Esophagus squamous epithelium (tissue), 5 donors: Measurements from ENCODE around the gene RNF220. TPM values are rescaled to one million over a fixed set of nuclear protein-coding genes. Genes with fewer than 3 reads are reported as not detected.
A peak's percentile ranks its signal among the peaks of the same experiment; 100 is the strongest.

Experiments
- DNase-seq: peaks from one replicate; lab custom pipeline; 2025; lab: John Stamatoyannopoulos, UW
- H3K27ac ChIP-seq, 4 donors: fragments of 200-600 bp; sonication (generic); one replicate each; pipeline ENCODE4 v1.5.1; 2016 to 2019; ENCODE audit warnings: mild to moderate bottlenecking in 1 of 4
- H3K27me3 ChIP-seq, 4 donors: fragments of 200-600 bp; sonication (generic); 1 replicate in 3 of 4; 2 replicates in 1 of 4; pipeline versions ENCODE4 v1.5.1 to v1.6.0; 2017 to 2021; ENCODE audit warnings: antibody characterized with exemption in 1 of 4
- H3K36me3 ChIP-seq, 3 donors: fragments of 200-600 bp; sonication (generic); one replicate each; pipeline ENCODE4 v1.5.1; 2016 to 2019
- H3K4me1 ChIP-seq, 3 donors: fragments of 200-600 bp; sonication (generic); one replicate each; pipeline ENCODE4 v1.5.1; 2017 to 2019
- H3K4me3 ChIP-seq, 4 donors: fragments of 200-600 bp; sonication (generic); 1 replicate in 3 of 4; 2 replicates in 1 of 4; pipeline ENCODE4 v1.5.1; 2016 to 2019; ENCODE audit warnings: mild to moderate bottlenecking in 2 of 4, moderate library complexity in 1 of 4
- H3K9me3 ChIP-seq, 3 donors: fragments of 200-600 bp; sonication (generic); one replicate each; pipeline ENCODE4 v1.5.1; 2016 to 2019
- POLR2A ChIP-seq, 4 donors: fragments of 450-650 bp; IDR thresholded peaks; one replicate each; pipeline ENCODE4 v1.6.1; 2017; ENCODE audit warnings: antibody characterized with exemption in 4 of 4, mild to moderate bottlenecking in 4 of 4, moderate library complexity in 3 of 4
- WGBS, 2 donors: methylation state at CpG; one replicate each; pipeline ENCODE4 v1.1.5; 2018; 5-methylcytosine and 5-hydroxymethylcytosine counted together
- intact Hi-C: fragments of 100-400 bp; cut with DNase I; formaldehyde crosslinking; loops from one replicate; pipeline ENCODE4 v1.15.0; 2022
- total RNA-seq, 4 donors: library from RNA; depleted of rRNA; stranded (reverse); fragments of >200 nt; gene quantifications; one replicate each; pipeline ENCODE4 v1.1.0, GENCODE V29; 2016
- TF ChIP-seq, protein P1 (sequence below), 6 experiments: fragments of 450-650 bp in 4 of 6; fragments of 200-600 bp in 2 of 6; sonication (generic) in 2 of 6; IDR thresholded peaks; one replicate each; pipeline ENCODE4 v1.5.1; 2016 to 2019; ENCODE audit warnings: antibody characterized with exemption in 6 of 6, mild to moderate bottlenecking in 4 of 6, moderate library complexity in 4 of 6
- donor health status: DM: yes; HTN: yes; CAD: no.

RNF220 gene
- total RNA-seq, 4 donors from 2014 or later = 44.8 to 111 (median 60.3) TPM

DNA sequence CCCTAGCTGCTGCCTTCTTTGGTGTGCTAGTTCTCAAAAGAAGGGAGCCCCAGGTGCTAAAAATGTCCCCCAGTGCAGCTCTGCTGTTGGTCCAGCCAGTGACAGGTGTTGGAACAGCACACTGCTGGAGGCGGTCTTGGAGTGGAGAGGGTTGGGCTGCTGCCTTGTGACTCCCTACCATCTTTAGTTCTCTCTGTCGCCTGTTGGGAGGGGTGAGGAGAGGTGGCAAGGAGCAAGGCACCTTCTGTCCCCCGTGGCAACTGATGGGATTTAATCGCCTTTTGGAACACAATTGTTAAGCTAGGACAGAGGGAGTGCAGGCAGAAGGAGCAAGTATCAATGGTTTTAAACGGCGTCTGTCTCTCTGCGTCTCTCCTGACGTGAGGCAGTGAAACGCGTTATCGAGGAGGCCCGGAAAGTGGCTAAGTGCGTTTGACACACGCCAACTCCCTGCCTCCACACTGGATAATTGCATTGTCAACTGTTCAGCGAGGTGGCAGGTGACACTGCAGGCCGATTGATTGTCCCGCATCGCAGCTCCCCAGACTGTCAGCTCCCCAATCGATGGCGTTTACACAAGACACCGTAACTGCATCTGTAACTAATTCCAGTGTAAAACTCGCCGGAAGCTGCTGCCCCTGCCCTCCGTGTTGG lies 235.3 kb downstream of the RNF220 start:
- H3K27me3 ChIP-seq = no peaks in the 10 kb centered on the region
- no peak overlapping the region for H3K27ac ChIP-seq
- 82 to 83% methylated on average over 10 to 19 of the region's 24 CpGs for whole genome bisulfite sequencing, 2 donors
- TF ChIP-seq, protein P1, sequence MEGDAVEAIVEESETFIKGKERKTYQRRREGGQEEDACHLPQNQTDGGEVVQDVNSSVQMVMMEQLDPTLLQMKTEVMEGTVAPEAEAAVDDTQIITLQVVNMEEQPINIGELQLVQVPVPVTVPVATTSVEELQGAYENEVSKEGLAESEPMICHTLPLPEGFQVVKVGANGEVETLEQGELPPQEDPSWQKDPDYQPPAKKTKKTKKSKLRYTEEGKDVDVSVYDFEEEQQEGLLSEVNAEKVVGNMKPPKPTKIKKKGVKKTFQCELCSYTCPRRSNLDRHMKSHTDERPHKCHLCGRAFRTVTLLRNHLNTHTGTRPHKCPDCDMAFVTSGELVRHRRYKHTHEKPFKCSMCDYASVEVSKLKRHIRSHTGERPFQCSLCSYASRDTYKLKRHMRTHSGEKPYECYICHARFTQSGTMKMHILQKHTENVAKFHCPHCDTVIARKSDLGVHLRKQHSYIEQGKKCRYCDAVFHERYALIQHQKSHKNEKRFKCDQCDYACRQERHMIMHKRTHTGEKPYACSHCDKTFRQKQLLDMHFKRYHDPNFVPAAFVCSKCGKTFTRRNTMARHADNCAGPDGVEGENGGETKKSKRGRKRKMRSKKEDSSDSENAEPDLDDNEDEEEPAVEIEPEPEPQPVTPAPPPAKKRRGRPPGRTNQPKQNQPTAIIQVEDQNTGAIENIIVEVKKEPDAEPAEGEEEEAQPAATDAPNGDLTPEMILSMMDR (IDR thresholded peaks at IDR 0.05) = no peak
- no peak for TF ChIP-seq POLR2A (IDR thresholded peaks at IDR 0.05)
- H3K36me3 ChIP-seq = peaks cover 52 to 100% (median 64%) of the 10 kb centered on the region in 3 donors
- intact Hi-C loops = no loop called here
- peaks cover 0 to 62% (median 20%) of the 10 kb centered on the region in 3 donors for H3K4me1 ChIP-seq
- no peaks in the 10 kb centered on the region for H3K9me3 ChIP-seq
- no peak for DNase-seq
- H3K4me3 ChIP-seq = no peak overlapping the region

DNA sequence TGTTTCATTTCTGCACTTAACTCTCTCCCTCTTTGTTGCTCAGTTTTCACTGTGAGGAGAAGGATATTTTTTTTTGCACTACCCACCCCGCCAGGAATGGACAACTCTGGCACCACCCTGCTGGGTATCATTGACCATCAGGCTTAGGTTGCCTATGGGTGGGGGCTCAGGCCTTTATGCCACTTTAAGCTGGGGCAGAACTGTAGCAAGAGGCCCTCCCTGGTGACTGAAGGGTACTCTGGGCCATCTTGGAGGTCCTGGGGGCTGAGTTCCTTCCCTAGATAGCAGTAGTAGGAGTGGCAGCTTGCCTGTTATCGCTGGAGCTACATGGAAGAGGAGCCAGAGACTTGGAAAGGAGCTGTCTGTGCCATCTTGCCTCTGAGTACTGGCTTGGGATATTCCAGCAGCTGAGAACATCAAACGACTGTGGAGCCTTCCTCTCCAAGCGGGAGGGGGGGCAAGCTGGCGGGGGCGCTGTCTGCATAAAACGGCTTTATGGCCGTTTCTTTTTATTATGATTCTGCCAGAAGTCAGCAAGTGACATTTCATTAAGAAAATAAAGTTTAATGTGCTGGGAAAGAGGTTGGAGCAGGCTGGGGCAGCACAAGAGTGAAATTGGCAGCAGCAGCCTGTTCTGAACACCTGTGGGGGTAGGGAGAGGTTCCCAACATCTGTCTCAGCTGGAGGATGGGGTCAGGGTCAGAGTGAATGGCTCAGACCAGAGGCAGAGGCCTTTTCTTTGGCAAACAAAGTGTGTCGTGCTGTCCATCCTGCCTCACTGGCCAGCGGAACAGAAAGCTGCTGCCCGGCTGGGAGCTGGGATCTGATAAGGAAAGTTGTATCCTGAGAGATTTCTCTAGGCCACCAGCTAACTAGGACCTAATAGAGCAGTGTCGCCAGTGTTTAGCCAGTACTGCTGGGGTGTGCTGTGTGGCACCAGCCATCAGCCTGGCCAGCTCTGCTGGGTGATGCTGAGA lies 236.4 kb downstream of the RNF220 start:
- DNase-seq = no peak
- Histone ChIP-seq H3K27me3 (no peaks in the 10 kb centered on the region), H3K9me3 (no peaks in the 10 kb centered on the region), H3K27ac (peak overlapping the region in 2 of 4 donors; percentile 67 to 86), H3K4me3 (no peak overlapping the region), H3K4me1 (peaks cover 0 to 64% (median 20%) of the 10 kb centered on the region in 3 donors), H3K36me3 (peaks cover 56 to 100% (median 56%) of the 10 kb centered on the region in 3 donors)
- intact Hi-C loops = no loop called here
- 82 to 83% methylated on average over 8 to 10 of the region's 12 CpGs for WGBS, 2 donors
- TF ChIP-seq, protein P1 (IDR thresholded peaks at IDR 0.05) = no peak
- no peak for TF ChIP-seq POLR2A (IDR thresholded peaks at IDR 0.05)

DNA sequence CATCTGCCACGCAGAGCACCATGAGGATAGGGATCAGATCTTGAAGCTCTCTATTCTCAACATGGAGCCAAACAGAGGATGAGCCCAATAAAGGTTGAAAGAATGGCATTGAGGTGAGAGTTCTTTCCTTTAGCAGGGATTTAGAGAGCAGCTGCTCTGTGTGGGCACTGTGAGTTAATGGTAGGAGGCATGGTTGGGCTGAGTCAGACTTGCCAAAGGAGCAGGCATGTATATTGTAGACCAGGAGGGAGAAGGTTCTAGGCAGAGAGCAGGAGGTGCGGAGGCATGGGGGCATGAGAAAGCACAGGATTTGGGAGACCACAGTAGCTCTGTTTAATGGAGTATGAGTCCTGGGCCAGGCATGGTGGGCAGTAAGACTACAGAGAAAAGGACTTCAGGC lies 237.2 kb downstream of the RNF220 start:
- no peaks in the 10 kb centered on the region for H3K9me3 ChIP-seq
- peaks cover 48 to 100% (median 51%) of the 10 kb centered on the region in 3 donors for H3K36me3 ChIP-seq
- peaks cover 0 to 57% (median 20%) of the 10 kb centered on the region in 3 donors for H3K4me1 ChIP-seq
- 94 to 96% methylated on average over 2 of the region's 2 CpGs for WGBS, 2 donors
- DNase-seq = no peak
- no peaks in the 10 kb centered on the region for H3K27me3 ChIP-seq
- TF ChIP-seq POLR2A (IDR thresholded peaks at IDR 0.05) = no peak
- TF ChIP-seq, protein P1 (IDR thresholded peaks at IDR 0.05) = no peak
- intact Hi-C loops = no loop called here
- H3K4me3 ChIP-seq = no peak overlapping the region
- peak overlapping the region in 3 of 4 donors; percentile 67 to 86 (median 82) for H3K27ac ChIP-seq

DNA sequence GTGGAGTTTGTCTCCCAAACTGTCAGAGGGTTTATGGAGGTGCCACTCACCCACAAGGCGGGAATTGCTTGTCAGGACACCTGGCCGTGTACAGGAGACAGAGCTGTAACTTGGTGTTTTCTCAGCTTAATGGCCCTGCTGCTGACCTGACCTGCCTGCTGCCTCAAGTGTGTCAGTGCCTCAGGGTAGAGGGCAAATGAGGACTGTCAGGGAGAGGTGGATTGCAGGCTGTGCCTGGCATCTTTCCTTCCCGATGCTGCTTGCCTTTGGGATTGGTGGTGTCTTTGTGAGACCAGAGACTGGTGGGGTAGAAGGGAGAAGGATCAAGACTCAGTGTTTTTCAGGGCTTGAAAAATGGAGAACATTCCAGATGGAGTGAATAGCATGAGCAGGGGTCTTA lies 237.9 kb downstream of the RNF220 start:
- Histone ChIP-seq H3K27me3 (no peaks in the 10 kb centered on the region), H3K4me3 (no peak overlapping the region), H3K9me3 (no peaks in the 10 kb centered on the region), H3K27ac (peak overlapping the region in 3 of 4 donors; percentile 67 to 86 (median 82)), H3K36me3 (peaks cover 48 to 100% (median 49%) of the 10 kb centered on the region in 3 donors), H3K4me1 (peaks cover 0 to 52% (median 20%) of the 10 kb centered on the region in 3 donors)
- intact Hi-C loops = no loop called here
- no peak for TF ChIP-seq POLR2A (IDR thresholded peaks at IDR 0.05)
- TF ChIP-seq, protein P1 (IDR thresholded peaks at IDR 0.05) = no peak
- no peak for DNase-seq
- 73 to 100% methylated on average over 3 of the region's 3 CpGs for WGBS, 2 donors
